DOHH2 (cell line): ENCODE measurements around the gene CAMTA1.

ENCODE experiments used
- H3F3A ChIP-seq: fragments of 200-600 bp; sonication (generic), shearing (Covaris generic); 2 replicates; pipeline ENCODE4 v1.6.0; 2016; ENCODE audit warnings: antibody characterized with exemption, mild to moderate bottlenecking; ENCODE audit not compliant: control insufficient read depth, insufficient read depth
- H3K27ac ChIP-seq: fragments of 200-600 bp; sonication (generic); 2 replicates; pipeline ENCODE4 v1.5.1; 2014; ENCODE audit warnings: low read depth, mild to moderate bottlenecking, low read length, moderate library complexity
- H3K27me3 ChIP-seq: fragments of 200-600 bp; sonication (generic); 2 replicates; pipeline ENCODE4 v1.6.1; 2014; ENCODE audit warnings: mild to moderate bottlenecking, low read length, mixed read lengths; ENCODE audit not compliant: control insufficient read depth
- H3K36me3 ChIP-seq: fragments of 200-600 bp; sonication (generic); 2 replicates; pipeline ENCODE4 v1.6.1; 2014; ENCODE audit warnings: mild to moderate bottlenecking, low read length, moderate library complexity, mixed read lengths; ENCODE audit not compliant: control insufficient read depth
- H3K4me1 ChIP-seq: fragments of 200-600 bp; sonication (generic); 2 replicates; pipeline ENCODE4 v1.6.1; 2014; ENCODE audit warnings: mild to moderate bottlenecking, low read length, mixed read lengths; ENCODE audit not compliant: control insufficient read depth
- H3K4me2 ChIP-seq: fragments of 200-600 bp; sonication (generic); 2 replicates; pipeline ENCODE4 v1.6.0; 2014; ENCODE audit warnings: mild to moderate bottlenecking, low read length, moderate library complexity
- H3K4me3 ChIP-seq: fragments of 200-600 bp; sonication (generic); 2 replicates; pipeline ENCODE4 v1.5.1; 2014; ENCODE audit warnings: mild to moderate bottlenecking, low read length, mixed read lengths
- H3K79me2 ChIP-seq: fragments of 200-600 bp; sonication (generic); 2 replicates; pipeline ENCODE4 v1.6.1; 2014; ENCODE audit warnings: mild to moderate bottlenecking, low read length, mixed read lengths; ENCODE audit not compliant: control insufficient read depth
- H3K9me2 ChIP-seq: fragments of 200-600 bp; sonication (generic); replicated peaks from 2 replicates; pipeline ENCODE4 v1.6.1; 2014; ENCODE audit warnings: mild to moderate bottlenecking, low read length, mixed read lengths; ENCODE audit not compliant: control insufficient read depth
- H3K9me3 ChIP-seq: fragments of 200-600 bp; sonication (generic); 2 replicates; pipeline ENCODE4 v1.6.1; 2014; ENCODE audit warnings: antibody characterized with exemption, low read length, mixed read lengths; ENCODE audit not compliant: control insufficient read depth, insufficient read depth
- H4K20me1 ChIP-seq: fragments of 200-600 bp; sonication (generic); 2 replicates; pipeline ENCODE4 v1.6.0; 2014; ENCODE audit warnings: low read depth, mild to moderate bottlenecking, antibody characterized with exemption, low read length, moderate library complexity; ENCODE audit not compliant: control insufficient read depth, insufficient read depth
- CTCF ChIP-seq: fragments of 200-600 bp; sonication (generic); IDR thresholded peaks from one replicate; pipeline ENCODE4 v1.5.1; 2014; ENCODE audit warnings: antibody characterized with exemption, mild to moderate bottlenecking, low read depth, low read length; ENCODE audit not compliant: poor library complexity, severe bottlenecking
- EZH2phosphoT487 ChIP-seq: fragments of 200-600 bp; sonication (generic); IDR thresholded peaks from 2 replicates; pipeline ENCODE4 v1.6.1; 2017; ENCODE audit warnings: borderline replicate concordance, mild to moderate bottlenecking, antibody characterized with exemption, low read length, moderate library complexity, mixed read lengths

Gene CAMTA1

DNA sequence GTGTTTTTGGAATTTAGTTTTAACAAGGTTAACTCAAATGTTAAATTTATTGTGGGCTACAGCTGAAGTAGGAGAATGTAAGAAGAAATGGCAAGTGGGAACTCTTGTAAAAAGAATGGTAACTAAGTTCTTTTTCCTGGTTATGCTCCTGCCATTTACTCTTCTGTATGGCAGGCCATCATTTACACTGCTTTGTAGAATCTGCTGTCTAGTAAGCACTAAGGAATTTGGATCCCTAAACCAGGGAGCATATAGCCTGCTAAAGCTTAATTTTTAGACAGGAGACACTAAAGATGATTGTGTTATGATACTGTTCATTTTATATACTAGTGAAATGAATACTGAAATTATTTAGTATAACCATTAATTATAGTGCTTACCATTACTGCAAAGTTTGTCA, 85.3 kb downstream of the CAMTA1 start:
- Histone ChIP-seq H3K9me3 (no peaks in the 10 kb centered on the region), H3F3A (no peaks in the 10 kb centered on the region), H3K9me2 (no peaks in the 10 kb centered on the region), H3K4me3 (no peak overlapping the region), H3K27ac (no peak overlapping the region), H3K79me2 (peaks cover 6% of the 10 kb centered on the region), H3K36me3 (peaks cover 4% of the 10 kb centered on the region; the same call in 1 of the 2 replicates), H4K20me1 (peaks cover 4% of the 10 kb centered on the region; the same call in 1 of the 2 replicates), H3K4me1 (no peaks in the 10 kb centered on the region), H3K27me3 (no peaks in the 10 kb centered on the region), H3K4me2 (no peak overlapping the region)
- TF ChIP-seq CTCF (no peak), EZH2phosphoT487 (no peak)

- Histone ChIP-seq H3F3A (no peaks in the 10 kb centered on the region), H3K4me2 (no peak overlapping the region), H3K4me1 (no peaks in the 10 kb centered on the region), H3K4me3 (no peak overlapping the region), H3K27ac (no peak overlapping the region), H3K27me3 (no peaks in the 10 kb centered on the region), H3K9me2 (no peaks in the 10 kb centered on the region), H3K79me2 (peaks cover 6% of the 10 kb centered on the region), H4K20me1 (peaks cover 4% of the 10 kb centered on the region; the same call in 1 of the 2 replicates), H3K9me3 (no peaks in the 10 kb centered on the region), H3K36me3 (peaks cover 4% of the 10 kb centered on the region; the same call in 1 of the 2 replicates)
- TF ChIP-seq CTCF (no peak), EZH2phosphoT487 (no peak)
Measured at GRCh38 chr1:6871300-6871972, 86.2 kb downstream of the CAMTA1 start.

- H3K36me3 ChIP-seq, result peaks cover 4% of the 10 kb centered on the region; the same call in 1 of the 2 replicates
- H3K79me2 ChIP-seq, result peaks cover 6% of the 10 kb centered on the region
- H3F3A ChIP-seq, result no peaks in the 10 kb centered on the region
- H3K4me1 ChIP-seq, result no peaks in the 10 kb centered on the region
- H3K27ac ChIP-seq, result no peak overlapping the region
- H3K9me2 ChIP-seq, result no peaks in the 10 kb centered on the region
- H3K4me2 ChIP-seq, result no peak overlapping the region
- H3K4me3 ChIP-seq, result no peak overlapping the region
- no peak for TF ChIP-seq CTCF
- TF ChIP-seq EZH2phosphoT487, result no peak
- H4K20me1 ChIP-seq, result peaks cover 4% of the 10 kb centered on the region; the same call in 1 of the 2 replicates
- H3K9me3 ChIP-seq, result no peaks in the 10 kb centered on the region
- H3K27me3 ChIP-seq, result no peaks in the 10 kb centered on the region
Measured at GRCh38 chr1:6872573-6873261, 87.5 kb downstream of the CAMTA1 start.
